Erythroblast (primary cell): ENCODE measurements around the gene PAPOLA.

ENCODE experiments used
- GATA1 ChIP-seq: IDR thresholded peaks from 2 replicates; pipeline ENCODE4 v1.6.1; 2011; ENCODE audit warnings: low read depth, mild to moderate bottlenecking, control low read depth, low read length, moderate library complexity
- POLR2A ChIP-seq: IDR thresholded peaks from 2 replicates; pipeline ENCODE4 v1.6.1; 2011; ENCODE audit warnings: mild to moderate bottlenecking, low read length

- TF ChIP-seq POLR2A (no peak), GATA1 (no peak)
Measured at GRCh38 chr14:96590190-96590864, 88.1 kb downstream of the PAPOLA start.
